HepG2 (cell line): Measurements from ENCODE around the gene PRSS48. TPM values are rescaled to one million over a fixed set of nuclear protein-coding genes. Genes with fewer than 3 reads are reported as not detected.

Experiments
- EHMT2 ChIP-seq: fragments of 200-600 bp; sonication (generic); IDR thresholded peaks from 2 replicates; pipeline ENCODE4 v1.7.0; 2017; ENCODE audit warnings: antibody characterized with exemption, low read depth, low read length, borderline replicate concordance
- ELF3 ChIP-seq: IDR thresholded peaks from 2 replicates; pipeline ENCODE4 v1.6.1; 2016; ENCODE audit warnings: missing genetic modification reagents, missing compliant biosample characterization
- ELF4 ChIP-seq: sonication (generic); formaldehyde crosslinking; IDR thresholded peaks from 2 replicates; pipeline ENCODE4 v1.5.0; 2020; ENCODE audit warnings: missing genetic modification reagents, mild to moderate bottlenecking, moderate library complexity, borderline replicate concordance
- FOXJ3 ChIP-seq: sonication (generic); formaldehyde crosslinking; IDR thresholded peaks from 2 replicates; pipeline ENCODE4 v1.4.0; 2020; ENCODE audit warnings: missing genetic modification reagents, mild to moderate bottlenecking, borderline replicate concordance
- ISL2 ChIP-seq: sonication (generic); formaldehyde crosslinking; IDR thresholded peaks from 2 replicates; pipeline ENCODE4 v1.5.0; 2020; ENCODE audit warnings: missing genetic modification reagents
- MEIS1 ChIP-seq: sonication (generic); formaldehyde crosslinking; IDR thresholded peaks from 2 replicates; pipeline ENCODE4 v1.9.0; 2021; ENCODE audit warnings: mild to moderate bottlenecking, missing genetic modification reagents, moderate library complexity, borderline replicate concordance
- PHF5A ChIP-seq: IDR thresholded peaks from one replicate; pipeline ENCODE4 v1.6.1; 2018; ENCODE audit warnings: low read depth, missing genetic modification reagents; ENCODE audit not compliant: unreplicated experiment
- ZBTB40 ChIP-seq, 2 experiments: fragments of 450-650 bp in 1 of 2; sonication (generic) in 1 of 2; formaldehyde crosslinking in 1 of 2; IDR thresholded peaks; 2 replicates each; pipeline versions ENCODE4 v1.6.1 to v1.8.0; 2016 to 2022; ENCODE audit warnings: antibody characterized with exemption in 1 of 2, mild to moderate bottlenecking in 1 of 2, missing genetic modification reagents in 1 of 2
- ZHX2 ChIP-seq, 2 experiments: sonication (generic) in 1 of 2; formaldehyde crosslinking in 1 of 2; IDR thresholded peaks; 2 replicates each; pipeline versions ENCODE4 v1.6.1 to v1.9.0; 2014 to 2022; ENCODE audit warnings: antibody characterized with exemption in 1 of 2, borderline replicate concordance in 1 of 2, inconsistent platforms in 1 of 2, low read depth in 1 of 2, missing genetic modification reagents in 1 of 2
- ZNF607 ChIP-seq: sonication (generic); formaldehyde crosslinking; IDR thresholded peaks from 2 replicates; pipeline ENCODE4 v1.5.1; 2020; ENCODE audit warnings: missing genetic modification reagents, mild to moderate bottlenecking, borderline replicate concordance
- ZNF772 ChIP-seq: sonication (generic); formaldehyde crosslinking; IDR thresholded peaks from 2 replicates; pipeline ENCODE4 v1.5.0; 2020; ENCODE audit warnings: mild to moderate bottlenecking, missing genetic modification reagents
- polyA plus RNA-seq, 8 experiments: library from polyadenylated mRNA; depleted of rRNA in 3 of 8; stranded (reverse) in 7 of 8; unstranded in 1 of 8; fragments of >200 nt; fragmentation: Illumina TruSeq in 4 of 8; extraction: Trizol in 4 of 8; gene quantifications; 2 replicates each; pipeline versions ENCODE4 v1.2.1 to v1.2.3, GENCODE V29; 2011 to 2016; ENCODE audit warnings: low read depth in 4 of 8, missing spikeins in 1 of 8, mixed read lengths in 1 of 8; ENCODE audit not compliant: insufficient read depth in 1 of 8
- total RNA-seq, 5 experiments: library from RNA; depleted of rRNA; stranded (reverse); fragments of >200 nt; fragmentation: Illumina TruSeq; extraction: Trizol; gene quantifications; 2 replicates each; pipeline ENCODE4 v1.2.3, GENCODE V29; 2016; ENCODE audit warnings: low read depth in 1 of 5

Gene PRSS48
- total and polyA plus RNA-seq, 2 of the 13 experiments (the other 11 are each of a cell fraction or from before 2014, with no cell fraction given): not detected

- no peak for TF ChIP-seq ZBTB40 (IDR thresholded peaks at IDR 0.05)
- TF ChIP-seq ZBTB40 (CRISPR knock-in tag; IDR thresholded peaks at IDR 0.05): no peak
- TF ChIP-seq EHMT2: peak; percentile 43; the same call in 1 of the 2 replicates
- TF ChIP-seq ELF4 (CRISPR knock-in tag): peak; percentile 75; the same call in 1 of the 2 replicates
- no peak for TF ChIP-seq ZNF607
- peak; percentile 10; the same call in 1 of the 2 replicates for TF ChIP-seq ELF3 (CRISPR knock-in tag)
- peak; percentile 71 for TF ChIP-seq ISL2 (CRISPR knock-in tag)
- peak; percentile 14; the same call in 1 of the 2 replicates for TF ChIP-seq ZNF772 (CRISPR knock-in tag)
- no peak for TF ChIP-seq MEIS1 (CRISPR knock-in tag)
- peak; percentile 7 for TF ChIP-seq PHF5A (CRISPR knock-in tag)
- no peak for TF ChIP-seq FOXJ3 (CRISPR knock-in tag)
- no peak for TF ChIP-seq ZHX2 (IDR thresholded peaks at IDR 0.05; ENCODE audit: low read depth)
- 0 out of 2 replicates have a peak, but pooled peaks have one; percentile 22 for TF ChIP-seq ZHX2 (CRISPR knock-in tag; IDR thresholded peaks at IDR 0.05; ENCODE audit: borderline replicate concordance)
These were observed 47.3 kb downstream of the PRSS48 start (continued) for GRCh38 chr4:151324124-151324751.
